ENCODE data around the gene MAPK9. TPM values are rescaled to one million over a fixed set of nuclear protein-coding genes. Genes with fewer than 3 reads are reported as not detected.

MAPK9 gene
- total RNA-seq, 1 experiment from 2014 or later: 37.8 TPM

DNA sequence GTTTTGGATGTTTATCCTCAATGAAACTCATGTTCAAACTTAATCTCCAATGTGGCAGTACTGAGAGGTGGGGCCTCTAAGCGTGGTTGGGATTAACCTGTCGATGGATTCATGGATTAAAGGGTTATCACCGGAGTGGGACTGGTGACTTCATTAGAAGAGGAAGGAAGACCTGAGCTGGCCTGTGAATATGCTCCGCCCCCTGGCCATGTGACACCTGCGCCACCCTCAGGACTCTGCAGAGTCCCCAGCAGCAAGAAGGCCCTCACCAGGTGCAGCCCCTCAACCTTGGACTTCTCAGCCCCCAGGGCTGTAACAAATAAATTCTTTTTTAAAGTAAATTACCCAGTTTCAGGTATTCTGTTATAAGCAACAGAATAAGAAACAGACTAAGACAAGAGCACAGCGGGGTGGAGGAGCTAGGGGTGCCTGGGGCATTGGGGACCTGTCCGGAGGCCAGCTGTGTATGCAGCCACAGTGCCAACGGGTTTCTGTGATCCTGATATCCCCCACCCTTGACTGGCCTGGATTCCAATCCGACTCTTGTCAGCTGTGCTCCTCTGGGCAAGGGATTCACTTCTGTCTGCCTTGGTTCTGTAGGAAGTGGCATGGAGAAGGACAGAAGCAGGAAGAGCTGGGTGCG, 3.2 kb upstream of the MAPK9 start:
- DNase-seq (ENCODE audit: low read depth): no peak

DNA sequence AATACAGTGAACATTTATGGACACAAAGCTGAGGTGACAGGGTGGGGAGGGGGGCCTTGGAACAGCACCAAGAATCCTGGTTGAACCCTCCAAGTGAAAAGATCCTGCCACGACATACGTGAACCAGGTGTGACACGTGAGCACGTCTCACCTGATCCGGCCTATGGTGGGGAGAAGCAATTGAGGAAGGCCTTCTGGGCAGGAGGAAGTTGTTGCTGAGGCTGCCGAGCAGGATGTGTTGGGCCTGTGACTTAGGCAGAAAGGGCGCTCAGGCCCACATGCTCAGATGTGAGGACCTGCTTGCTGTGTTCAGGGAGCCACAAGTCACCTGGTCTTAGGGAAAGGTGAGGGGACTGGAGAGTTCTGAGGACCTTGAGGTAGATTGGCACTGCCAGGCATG, 2.5 kb upstream of the MAPK9 start:
- DNase-seq (ENCODE audit: low read depth): no peak

DNA sequence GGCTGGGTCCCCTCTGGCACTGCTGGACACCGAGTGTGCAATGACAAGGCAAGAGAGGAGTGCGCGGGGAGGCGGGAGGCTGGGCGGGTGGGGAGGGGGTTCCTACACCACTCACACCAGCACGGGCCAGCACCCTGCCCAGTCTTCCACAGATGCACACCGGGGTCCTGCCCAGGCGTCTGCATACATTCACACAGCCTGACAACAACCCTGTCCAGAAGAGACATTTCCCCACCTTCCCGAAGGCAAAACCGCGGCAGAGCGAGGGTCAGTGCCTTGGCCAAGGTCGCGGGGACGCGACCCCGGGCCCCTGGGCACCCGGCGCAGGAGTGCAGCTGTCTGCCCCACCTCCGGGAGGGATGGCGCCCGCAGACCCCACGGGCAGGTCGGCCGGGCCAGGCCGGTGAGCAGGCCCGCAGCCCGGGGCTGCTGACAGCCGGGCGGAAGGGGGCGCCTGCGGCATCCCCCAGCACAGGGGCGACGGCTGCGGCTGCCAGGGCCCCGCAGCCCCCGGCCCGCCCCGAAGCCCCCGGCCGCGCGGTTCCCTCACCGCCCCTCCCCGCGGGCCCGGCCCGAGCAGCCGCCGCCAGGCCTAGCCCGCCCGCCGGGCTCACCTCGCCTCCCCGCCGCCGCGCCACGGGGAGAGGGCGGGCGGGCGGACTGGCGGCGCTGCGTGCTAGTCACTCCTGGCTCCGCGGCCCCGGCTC, 496 bp downstream of the MAPK9 start:
- DNase-seq (ENCODE audit: low read depth): peak; percentile 15

DNA sequence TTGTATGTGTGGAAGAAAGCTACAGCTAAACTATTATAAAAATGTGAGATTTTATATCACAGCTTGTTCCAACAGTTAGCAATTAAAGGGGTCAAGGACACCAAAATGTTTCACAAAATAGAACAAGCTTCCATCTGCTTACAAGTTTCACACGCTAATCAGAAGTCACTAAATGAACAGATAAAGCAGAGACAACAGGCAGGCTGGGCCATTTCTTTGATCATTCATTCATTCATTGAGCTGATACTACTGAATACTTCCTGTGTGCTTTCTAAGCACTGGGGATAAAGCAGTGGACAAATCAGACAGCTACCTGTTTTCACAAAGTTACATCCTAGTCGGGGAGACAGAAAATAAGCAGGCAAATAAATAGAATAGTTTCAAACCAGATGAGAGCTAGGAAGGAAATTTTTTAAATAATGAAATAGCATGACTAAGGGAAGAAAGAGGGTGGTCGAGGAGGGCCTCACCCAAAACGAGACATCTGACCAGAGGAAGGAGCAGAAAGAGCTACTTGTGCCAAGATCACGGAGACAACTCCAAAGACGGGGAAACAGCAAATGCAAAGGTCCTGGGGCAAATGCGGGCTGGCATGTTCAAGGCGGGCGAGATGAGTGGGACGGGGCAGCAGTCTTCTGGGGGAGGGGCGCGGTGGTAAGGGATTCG, 1.2 kb downstream of the MAPK9 start:
- DNase-seq (ENCODE audit: low read depth): no peak

DNA sequence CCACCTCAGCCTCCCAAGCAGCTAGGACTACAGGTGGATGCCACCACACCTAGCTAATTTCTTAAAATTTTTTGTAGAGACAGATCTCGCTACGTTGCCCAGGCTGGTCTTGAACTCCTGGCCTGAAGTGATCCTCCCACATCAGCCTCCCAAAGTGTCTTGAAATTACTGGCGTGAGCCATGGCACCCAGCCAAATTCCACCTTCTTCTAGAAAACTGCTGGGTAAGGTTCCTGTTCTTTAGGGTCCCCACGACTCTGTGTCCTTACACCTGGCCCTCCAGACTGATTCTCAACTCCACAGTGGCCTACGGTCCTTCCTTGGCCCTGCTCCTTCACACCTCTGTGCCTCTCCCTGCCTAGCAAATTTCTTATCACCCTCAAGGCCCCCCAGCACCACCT, 1.9 kb downstream of the MAPK9 start:
- no peak for DNase-seq (ENCODE audit: low read depth)

DNA sequence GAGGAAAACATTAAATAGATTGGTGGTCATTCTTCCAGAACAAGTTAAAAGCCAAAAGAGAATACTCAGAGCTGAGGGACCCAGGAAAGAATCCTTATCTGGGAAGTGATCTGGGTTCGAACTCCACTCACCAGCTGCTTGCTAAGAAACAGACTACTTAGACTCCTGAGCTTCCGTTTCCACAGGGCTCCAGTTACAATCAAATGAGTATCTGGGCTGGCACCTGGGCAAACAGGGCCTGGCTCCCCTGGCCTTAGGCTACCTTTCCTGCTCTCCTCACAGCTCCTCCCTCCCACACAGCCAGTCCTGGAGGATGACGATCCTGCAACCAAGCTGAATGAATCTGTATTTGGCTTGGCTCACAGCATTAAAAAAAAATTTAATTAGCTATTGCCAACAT, 2.5 kb downstream of the MAPK9 start:
- no peak for DNase-seq (ENCODE audit: low read depth)

DNA sequence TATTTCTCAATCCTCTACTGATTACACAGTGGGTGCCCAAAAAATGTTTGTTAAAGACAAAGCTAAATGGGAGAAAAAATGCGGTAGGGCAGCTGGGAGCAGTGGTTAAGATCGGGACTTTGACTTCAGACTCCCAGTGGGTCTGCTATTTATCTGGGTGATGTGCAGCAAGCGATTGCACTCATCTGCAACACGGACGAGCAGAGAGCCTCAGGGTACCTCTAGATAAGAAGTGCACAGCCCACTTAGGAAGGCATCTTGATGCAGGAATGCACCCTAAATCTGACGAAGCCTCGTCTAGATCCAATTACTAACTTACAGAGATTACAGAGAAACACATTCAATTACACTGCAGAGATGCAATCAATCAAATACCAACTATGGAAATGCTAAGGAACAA, 4.0 kb downstream of the MAPK9 start:
- DNase-seq (ENCODE audit: low read depth): no peak

DNA sequence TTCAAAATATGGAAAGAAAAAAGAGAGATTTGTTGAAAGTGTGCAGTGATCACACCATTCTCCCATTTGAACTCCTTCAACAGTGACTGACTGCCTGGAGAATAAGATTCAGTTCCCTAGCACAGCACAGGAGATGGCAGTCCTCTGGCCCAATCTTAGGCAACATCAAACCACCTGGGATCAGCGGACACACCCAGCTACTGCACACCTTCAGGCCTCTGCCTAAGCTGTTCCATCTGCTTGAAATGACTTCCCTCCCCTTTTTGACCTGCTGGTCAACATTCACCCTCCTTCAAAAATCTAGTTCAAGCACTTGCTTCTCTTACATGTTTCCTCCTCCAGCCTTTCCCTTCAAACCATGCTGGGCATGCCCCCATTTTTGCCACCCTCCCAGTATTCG, 4.5 kb downstream of the MAPK9 start:
- no peak for DNase-seq (ENCODE audit: low read depth)

DNA sequence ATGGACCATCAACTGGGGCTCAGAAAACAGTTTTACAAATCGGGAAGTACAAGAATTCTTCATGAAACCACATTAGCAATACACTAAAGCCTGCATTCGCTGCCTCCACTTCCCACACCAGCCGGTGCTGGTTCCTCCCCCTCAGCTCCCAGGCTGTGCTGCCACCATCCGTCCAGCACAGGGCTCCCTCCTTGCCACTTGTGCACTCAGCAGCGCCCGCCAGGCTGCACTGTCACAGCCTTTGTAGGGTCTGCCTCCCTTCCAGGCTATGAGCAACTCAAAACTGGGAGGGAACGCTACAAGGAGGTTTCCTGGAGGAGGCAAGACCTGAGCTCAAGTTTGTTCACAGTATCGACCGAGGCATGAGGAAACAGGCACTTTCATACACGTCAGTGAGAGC, 7.7 kb downstream of the MAPK9 start:
- DNase-seq (ENCODE audit: low read depth): no peak

DNA sequence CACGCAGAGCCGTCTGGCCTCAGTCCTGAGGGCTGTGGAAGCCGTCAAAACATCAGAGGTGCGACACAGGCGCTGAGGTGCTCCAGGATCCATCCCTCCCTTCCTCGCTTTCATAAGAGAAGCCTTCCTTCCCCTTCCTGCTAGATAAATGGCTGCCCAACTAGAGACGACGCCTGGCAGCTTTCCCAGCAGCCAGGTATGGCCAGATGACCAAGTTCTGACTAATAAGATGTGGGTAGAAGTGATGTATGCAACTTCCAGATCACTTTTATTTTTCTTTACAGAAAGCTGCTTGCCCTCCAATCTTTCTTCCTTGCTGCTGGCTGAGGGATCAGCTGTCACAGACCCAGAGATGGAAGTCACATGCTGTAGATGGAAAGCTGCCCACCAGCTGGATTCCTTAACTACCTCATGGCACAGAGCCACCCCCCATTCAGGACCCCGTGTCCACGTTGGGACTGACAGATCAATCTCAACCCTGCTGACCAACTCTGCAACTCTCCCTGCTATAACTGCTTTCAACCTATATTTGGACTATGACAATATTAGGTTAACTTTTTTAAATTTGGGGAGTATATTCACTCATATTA, 8.8 kb downstream of the MAPK9 start:
- no peak for DNase-seq (ENCODE audit: low read depth)

DNA sequence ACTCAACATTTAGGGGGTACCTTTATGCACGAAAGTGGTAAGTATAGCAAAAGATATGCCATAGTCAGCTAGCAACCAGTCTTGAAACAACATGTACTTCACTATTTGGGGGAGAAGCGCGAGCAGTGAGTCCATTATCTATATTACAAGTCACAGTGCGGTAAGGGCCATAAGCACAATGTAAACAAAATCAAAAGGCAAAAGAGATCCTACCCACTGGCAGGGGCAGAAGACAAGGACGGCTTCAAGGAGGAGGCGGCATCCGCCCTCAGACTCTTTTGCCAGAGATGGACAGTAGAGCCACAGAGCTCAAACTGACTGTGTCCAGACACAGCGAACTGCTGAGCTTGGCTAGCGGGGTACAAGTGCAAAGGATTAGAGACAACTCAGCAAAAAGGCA, 9.6 kb downstream of the MAPK9 start:
- DNase-seq (ENCODE audit: low read depth): no peak

DNA sequence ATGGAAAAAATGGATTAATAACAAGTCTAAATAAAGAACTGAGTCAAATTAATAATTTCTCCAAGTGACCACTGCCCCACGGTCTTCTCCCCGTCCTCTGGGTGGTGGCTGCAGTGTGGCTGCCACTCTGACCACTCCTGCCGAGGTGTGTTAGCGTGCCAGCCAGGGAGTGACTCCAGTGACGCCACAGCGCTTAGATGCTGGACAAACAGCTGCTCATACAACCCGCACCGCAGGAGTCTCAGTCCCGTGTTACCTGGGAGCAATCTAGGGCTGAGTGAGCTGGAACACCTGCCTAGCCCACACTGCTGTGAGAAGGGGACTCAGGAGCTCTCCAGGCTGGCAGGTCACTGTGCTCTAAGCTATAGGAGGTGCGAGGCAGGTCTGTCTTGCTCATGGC, 10.2 kb downstream of the MAPK9 start:
- DNase-seq (ENCODE audit: low read depth): no peak

DNA sequence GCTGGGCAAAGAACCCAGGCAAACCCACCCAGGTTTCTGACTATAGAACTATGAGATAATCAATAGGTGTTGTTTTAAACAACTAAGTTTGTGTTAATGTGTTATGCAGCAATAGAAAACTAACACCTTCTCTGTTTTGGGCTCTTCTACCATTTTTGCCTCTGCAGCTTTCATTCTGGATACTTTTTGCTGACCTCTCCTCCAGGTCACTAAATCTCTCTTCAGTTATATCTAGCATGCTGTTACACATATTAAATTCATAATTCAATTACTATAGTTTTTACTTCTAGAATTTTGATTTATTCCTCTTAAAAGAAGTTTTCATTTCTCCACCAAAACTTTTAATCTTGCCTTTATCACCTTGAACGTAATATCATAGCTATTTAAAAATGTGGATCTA, 17.2 kb downstream of the MAPK9 start:
- DNase-seq (ENCODE audit: low read depth): no peak

DNA sequence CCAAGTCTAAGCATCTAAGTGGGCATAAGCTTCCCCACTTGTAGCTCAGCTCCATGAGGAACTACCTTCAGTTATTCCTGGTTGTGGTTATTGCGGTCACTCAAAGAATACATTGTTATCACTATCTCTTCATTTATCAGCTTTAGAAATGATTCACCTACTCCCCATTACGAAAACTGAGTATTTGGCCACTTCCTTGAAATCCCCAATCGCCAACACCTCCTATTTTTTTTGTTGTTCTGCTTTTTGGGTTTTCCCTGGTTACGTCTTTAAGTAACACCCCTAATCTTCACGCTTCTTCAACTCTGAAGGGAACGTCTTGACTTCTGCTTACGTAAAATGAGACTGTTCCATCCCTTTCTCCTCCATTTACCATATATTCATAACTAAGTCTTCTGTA, 20.7 kb downstream of the MAPK9 start:
- peak; percentile 4 for DNase-seq (ENCODE audit: low read depth)

DNA sequence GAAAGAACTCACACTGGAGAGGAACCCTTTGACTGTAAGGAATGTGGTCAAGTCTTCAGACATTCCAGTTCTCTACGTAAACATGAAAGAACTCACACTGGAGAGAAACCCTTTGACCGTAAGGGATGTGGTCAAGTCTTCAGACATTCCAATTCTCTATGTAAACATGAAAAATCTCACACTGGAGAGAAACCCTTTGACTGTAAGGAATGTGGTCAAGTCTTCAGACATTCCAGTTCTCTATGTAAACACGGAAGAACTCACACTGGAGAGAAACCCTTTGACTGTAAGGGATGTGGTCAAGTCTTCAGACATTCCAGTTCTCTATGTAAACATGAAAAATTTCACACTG, 32.6 kb downstream of the MAPK9 start:
- DNase-seq (ENCODE audit: low read depth): peak; percentile 18

DNA sequence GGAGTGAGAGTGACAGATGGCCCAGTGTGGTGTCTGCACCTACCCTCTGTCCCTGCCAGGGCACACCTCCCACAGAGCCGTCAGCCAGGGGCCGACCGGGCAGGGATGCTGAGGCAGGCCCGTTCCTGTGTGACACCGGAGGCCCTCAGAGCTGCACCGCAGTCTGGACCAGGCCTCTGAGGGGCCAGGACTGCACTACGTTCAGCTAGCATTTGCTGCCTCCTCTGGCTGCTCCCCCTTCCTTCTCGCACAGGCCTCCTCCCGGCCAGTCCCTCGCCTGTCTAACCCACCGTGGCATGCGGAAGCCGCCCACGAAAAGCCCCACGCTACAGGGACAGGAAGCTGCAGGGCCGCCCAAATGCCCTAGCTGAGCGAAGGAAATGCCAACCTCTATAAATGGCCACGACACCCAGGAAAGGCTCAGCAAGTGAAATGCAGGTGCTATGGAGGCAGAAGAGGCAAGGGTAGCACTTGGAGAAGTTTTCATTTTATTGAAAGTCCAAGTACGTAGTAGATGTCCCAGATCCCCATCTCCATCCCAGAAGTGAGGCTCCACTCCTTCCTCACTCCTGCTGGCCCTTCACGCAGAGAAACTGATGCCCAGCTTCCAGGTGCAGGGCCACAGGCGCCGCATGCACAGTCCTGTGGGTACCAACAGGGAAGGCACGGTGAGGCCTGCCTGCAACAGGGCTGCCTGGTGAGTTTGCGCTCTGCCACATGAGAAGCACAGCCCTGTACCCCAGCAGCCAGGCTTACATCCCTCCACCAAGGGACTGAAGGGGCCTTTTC, 38.7 kb downstream of the MAPK9 start:
- peak; percentile 3 for DNase-seq (ENCODE audit: low read depth)

DNA sequence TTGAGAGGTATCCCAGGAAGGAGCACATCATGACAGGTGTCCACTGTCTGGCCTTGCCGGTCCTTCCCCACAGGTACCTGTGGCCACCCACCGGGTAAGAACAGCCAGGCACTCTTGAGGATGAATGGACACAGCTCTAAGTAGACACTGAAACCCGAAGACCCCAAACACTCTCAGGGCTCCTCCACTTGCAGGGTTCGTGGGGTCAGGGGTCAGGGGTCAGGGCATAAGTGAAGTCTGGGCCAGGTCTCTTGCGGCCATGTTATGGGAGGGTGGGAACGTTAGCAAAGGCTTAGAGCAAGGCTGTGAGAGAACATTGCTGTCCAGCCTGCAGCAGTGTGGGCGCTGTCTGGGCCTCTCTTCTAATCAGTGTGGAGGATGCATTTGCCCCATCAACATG, 40.0 kb downstream of the MAPK9 start:
- no peak for DNase-seq (ENCODE audit: low read depth)

DNA sequence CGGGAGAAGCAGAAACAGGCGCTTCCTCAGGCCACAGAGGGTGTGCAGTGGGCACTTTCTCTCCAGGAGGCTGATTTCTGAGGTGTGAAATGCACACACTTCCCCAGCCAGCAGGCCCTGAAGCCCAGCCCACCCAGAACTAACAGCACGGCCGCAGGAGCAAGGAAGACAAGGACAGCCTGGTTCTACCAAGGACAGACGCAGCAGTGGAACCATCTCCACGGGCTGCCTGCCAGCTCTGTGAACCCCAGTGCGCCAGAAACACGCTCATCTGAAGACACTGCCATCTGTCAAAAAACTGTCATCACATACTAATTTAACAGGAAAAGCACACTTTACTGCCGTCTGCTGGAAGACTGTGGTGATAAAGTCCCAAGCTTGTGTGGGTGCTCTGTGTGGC, 40.7 kb downstream of the MAPK9 start:
- no peak for DNase-seq (ENCODE audit: low read depth)

DNA sequence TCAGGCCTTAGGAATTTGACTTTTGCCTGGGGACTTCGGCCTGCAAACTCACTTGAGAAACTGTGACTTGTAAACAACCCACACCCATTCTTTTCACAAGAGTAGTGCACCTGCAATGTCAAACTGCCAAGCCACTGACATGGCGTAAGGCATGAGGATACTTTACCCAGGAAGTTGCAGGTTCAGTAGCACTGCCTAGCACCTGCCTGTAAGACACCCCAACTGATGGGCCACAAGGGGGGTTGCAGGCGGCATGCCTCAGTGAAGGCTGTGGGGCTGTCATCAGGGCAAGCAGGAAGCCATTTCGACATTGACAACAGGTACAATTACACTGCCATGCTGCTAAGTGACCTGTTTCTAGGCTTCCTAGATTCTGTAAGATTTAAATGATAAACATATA, 41.6 kb downstream of the MAPK9 start:
- no peak for DNase-seq (ENCODE audit: low read depth)

DNA sequence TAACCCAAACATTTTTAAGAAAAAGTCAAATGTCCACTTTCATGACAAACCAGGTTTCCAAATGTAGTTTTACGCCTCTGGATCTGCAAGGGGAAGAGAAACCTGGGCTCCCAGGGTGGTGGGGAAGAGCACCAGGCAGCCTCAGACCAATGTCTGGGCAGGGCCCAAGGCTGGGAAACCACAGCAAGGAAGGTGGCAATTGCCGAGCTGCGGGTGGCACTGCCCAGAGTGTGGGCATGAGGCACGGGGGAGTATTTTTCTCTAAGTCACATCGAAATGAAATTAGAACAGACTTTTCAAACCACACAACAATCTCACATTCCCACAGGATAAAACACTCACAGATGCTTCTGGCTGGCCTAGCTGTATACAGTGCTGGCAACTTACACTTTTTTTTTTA, 50.3 kb downstream of the MAPK9 start:
- DNase-seq (ENCODE audit: low read depth): no peak

DNA sequence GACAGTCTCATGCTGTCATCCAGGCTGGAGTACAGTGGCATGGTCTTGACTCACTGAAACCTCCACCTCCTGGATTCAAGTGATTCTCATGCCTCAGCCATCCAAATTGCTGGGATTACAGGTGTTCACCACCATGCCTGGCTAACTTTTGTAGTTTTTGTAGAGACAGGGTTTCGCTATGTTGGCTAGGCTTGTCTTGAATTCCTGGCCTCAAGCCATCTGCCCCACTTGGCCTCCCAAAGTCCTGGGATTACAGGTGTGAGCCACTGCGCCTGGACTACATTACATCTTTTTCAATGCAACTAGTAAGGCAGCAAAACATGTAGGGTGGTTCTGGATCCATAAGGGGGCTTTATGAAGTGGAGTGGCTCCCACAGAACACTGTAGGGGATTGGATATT, 53.3 kb downstream of the MAPK9 start:
- DNase-seq (ENCODE audit: low read depth): no peak

DNA sequence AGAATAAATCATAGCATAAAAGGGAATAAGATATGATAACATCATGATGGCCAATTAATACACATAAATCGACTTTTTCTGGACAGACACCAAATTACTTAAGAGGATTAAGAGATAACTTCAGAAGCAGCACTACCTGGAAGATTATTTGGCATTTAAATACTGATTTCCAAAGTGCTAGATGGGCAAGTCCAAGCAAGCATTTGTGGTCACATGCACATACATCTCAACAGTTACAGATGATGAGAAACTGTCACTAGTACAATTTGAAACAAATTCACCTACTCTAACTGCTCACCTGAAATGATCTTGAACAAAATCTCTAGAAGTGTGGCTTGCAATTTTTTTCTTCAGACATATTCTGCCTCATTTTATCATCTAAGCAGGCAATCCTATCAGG, 56.0 kb downstream of the MAPK9 start:
- no peak for DNase-seq (ENCODE audit: low read depth)
